Occipital lobe (tissue), 2 donors: ENCODE measurements around the gene IL1R1. TPM values are rescaled to one million over a fixed set of nuclear protein-coding genes. Genes with fewer than 3 reads are reported as not detected.

Experiments
- DNase-seq: peaks from one replicate; lab custom pipeline; 2025; lab: John Stamatoyannopoulos, UW
- total RNA-seq: library from RNA; depleted of rRNA; stranded (reverse); fragments of >200 nt; gene quantifications from one replicate; pipeline ENCODE4 v1.2.3, GENCODE V29; 2014

The IL1R1 gene
- total RNA-seq, 1 donor from 2014 or later, result 0.78 TPM

DNA sequence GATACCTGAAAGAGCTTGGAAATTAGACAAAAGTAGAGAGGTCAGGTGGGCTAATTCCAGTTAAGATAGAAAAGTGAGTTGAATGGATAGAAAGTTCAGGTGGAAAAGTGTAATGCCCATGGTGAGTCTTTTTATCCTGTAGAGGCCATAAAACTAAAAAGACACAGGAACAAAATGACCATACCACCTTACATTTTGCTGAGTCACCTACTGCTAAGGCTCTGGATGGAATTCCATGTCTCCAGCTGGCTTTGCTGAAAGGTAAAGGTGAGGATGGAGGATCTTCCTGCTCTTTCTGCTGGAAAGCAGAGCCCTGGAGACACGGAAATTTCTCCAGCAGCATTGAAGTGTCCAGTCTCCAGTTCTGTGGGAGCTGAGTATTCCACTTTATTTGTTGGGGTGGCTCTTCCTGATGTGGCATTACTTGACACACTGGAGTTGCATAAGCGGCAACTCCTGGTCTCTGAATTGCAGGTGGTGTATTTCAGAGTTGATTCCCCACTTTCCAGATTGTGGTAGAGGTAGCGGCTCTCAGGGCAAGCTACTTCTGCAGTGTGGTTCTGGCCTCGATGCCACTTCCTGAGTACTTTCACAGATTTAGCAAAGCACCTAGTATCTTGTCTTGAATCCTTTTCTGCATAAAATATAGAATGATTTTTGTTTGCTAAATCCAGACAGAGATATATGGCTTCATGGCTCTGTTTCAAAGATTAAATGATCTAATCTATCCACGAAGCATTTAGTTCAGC, 55.0 kb downstream of the IL1R1 start:
- DNase-seq, result no peak

DNA sequence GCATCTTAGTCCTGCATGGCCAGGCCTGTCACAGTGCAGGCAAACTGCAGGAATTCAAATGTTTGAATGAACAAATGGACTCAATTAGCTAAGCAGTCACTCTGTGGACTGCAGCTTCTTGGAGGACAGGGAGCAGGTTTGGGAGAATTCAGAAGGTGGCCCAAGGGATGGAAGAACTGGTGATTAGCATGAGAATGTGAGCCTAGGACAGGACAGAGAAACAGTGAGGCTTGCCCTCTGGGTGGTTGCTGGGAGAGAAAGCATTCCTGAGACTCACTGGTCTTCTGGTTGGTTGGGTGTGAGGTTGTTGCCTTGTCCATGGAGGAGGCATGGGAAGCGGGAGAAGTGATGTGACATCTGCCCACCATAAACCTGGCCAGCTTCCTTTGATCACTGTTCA, 58.0 kb downstream of the IL1R1 start:
- DNase-seq, result no peak

DNA sequence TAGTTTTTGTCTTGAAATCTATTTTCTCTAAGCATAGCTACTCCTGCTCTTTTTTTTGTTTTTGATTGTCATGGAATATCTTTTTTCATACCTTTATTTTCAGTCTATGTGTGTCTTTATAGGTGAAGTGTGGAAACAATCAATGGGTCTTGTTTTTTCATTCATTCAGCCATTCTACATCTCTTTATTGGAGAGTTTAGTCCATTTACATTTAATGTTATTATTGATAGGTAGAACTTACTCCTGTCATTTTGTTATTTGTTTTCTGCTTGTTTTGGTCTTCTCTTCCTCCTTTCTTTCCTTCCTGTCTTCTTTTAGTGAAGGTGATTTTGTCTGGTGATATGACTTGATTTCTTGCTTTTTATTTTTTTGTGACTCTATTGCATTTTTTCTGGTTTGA, 62.1 kb downstream of the IL1R1 start:
- no peak for DNase-seq

DNA sequence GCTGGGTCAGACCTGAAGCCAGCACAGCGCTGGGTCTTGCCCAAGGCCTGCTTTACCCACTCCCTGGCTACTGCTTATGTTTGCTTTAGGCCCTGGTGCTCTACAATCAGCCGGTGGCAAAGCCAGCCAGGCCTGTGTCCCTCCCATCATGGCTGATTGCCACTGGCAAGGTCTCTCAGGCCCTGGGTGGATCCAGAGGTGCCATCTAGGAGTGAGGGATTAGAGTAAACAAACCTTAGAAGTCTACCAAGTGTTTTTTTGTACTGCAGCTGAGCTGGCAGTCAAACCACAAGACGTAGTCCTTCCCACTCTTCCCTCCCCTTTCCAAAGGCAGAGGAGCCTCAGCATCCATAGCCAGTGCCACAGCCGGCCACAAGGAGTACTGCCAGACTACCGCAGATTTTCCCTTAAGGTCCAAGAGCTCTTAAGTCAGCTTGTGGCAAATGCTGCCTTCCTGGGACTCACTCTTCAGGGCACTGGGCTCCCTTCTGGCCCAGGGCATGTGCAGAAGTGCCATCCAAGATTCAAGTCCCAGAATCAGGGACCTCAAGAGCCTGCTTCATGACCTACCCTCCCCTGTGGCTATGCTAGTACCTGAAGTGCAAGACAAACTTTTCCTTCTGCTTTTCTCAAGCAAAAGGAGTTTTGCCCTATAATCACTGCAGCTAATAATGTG, 64.3 kb downstream of the IL1R1 start:
- no peak for DNase-seq

DNA sequence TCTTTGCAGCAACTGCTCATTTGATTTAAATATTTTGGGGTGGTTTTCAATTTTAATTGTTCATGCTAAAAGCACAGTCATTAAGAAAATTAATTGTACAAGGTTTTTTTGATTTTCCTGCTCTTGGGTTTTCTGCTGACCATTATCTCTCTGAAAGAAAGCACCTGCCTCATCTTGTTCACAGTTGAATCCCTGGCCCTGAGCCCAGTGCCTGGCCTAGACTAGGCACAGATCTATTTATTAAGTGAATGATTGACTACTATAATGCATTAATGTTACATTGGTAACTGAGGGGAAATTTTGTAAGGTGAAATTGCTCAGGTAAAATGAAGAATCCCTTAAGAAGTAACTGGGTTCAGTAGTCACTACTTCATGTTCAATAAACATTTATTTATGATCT, 66.2 kb downstream of the IL1R1 start:
- DNase-seq, result no peak

DNA sequence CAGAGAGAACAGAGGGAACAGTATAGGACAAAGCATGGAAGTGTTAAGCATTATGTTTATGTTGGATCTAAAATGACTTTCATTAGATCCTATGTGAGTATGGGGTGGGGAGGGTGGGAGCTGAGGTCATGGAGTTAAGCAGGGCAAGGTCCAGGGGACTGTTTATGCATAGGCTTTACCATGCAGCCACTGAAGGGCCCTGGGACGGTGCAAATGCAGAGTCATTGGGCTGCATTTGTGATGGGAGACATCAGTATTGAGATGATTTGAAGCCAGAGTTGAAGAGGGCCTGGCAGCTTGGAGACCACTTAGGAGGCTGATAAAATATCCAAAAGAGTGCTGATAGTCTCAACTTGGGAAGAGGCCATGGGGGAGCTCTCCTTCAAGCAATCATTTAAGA, 66.9 kb downstream of the IL1R1 start:
- no peak for DNase-seq

DNA sequence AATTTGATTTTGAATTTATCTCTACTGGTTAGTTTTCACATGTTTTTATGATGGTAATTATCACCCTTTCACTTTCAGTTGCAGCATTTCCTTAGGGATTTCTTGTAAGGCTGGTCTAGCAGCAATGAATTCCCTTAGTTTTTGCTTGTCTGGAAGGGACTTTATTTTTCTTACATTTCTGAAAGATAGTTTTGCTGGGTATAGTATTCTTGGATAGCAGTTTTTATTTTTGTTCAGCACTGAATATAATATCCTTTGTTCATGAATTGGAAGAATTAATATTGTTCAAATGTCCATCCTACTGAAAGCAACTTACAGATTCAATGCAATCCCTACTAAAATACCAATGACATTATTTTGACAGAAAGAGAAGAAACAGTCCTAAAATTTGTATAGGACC, 74.5 kb downstream of the IL1R1 start:
- no peak for DNase-seq

DNA sequence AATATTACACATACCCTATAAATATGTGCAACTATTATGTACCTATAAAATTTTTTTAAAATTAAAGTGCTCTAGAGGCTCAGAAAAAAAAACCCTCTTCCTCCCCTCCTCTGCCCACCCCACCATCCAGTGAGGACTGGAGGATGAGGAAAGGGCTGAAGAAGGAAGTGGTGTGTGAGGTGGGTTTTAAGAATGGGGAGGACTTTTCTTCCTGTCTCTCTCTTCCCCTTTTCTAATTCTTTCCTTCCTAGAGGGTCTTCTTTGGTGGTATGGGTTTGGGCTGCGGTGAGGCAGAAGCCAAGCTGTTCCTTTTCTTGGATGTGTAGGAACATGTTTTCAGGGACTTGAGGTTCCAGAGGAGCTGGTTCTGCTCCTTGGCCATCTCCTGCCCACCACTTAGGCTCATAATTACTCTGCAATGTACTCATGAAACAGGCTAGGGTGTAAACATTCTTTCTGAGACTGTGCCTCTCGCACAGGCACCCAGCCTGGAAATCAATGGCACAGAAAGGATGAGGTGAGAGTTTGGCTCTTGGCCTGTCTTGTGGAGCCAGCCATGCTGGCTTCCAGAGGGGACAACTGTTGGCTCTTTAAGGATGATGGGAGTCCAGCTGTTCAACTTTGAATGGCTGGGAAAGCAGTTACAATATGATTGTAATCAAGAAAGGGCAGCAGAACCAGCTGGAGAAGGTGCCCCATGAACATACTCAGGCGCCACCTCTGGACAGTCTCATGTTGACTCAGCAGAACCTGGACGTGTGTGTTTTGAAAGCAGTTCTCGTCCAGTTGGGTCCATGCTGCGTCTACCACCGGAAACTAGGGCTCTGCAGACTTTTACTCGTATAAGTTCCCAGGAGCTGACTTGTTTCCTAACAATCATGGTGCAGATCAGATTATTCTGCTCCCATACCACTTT, 82.5 kb downstream of the IL1R1 start:
- DNase-seq, result no peak

DNA sequence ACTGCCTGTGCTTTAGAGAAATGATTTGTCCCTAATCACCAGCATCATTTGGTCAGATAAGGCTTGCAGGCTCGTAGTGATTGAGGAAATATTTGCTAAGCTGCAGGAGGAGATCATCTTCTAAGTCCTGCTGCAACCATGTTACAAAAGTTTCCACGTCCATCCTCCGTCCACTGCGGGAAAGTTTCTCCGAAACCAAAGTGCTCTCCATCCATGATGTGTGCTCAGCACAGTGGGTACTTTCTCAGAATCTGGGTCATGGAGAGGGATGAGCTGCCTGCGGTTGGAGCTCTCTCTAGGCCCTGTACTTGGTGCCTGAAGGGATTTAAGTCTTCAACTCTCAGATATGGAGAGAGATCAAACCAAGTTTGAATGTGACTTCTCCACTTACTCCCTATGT, 83.6 kb downstream of the IL1R1 start:
- DNase-seq, result no peak

DNA sequence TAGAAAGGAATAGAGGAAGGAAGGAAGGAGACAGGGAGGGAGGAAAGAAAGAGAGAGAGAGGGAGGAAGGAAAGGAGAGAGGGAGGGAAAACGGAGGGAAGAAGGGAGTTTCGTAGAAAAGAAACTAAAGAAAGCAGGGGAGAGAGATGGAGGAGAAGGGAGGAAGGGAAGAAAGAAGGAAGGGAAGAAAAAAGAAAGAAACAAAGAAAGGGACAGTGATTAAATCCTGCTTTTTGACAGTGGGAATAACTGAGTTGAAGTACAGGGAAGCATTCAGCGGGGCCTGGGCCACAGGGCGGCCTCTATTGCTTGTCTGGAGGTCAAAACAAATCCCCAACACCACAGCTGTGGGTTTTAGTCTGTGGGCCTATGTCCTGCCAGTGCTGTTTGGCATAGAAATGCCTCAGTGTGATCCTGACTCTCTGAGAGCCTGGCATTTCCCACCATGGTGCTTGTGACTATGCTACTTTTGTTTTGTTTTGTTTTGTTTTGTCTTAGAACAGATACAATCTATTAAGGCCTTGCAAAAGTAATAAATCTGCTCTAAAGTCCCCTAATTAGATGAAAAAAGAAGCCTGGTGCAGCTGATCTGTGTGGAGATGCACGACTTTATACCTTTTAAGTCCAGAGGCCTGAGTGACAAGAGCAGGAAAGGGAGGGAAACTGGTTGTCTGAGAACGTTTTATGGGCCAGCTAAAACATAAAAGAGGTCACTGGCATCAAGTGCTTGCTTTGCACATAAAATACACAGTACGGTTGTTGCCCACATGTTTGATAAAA, 84.3 kb downstream of the IL1R1 start:
- no peak for DNase-seq

DNA sequence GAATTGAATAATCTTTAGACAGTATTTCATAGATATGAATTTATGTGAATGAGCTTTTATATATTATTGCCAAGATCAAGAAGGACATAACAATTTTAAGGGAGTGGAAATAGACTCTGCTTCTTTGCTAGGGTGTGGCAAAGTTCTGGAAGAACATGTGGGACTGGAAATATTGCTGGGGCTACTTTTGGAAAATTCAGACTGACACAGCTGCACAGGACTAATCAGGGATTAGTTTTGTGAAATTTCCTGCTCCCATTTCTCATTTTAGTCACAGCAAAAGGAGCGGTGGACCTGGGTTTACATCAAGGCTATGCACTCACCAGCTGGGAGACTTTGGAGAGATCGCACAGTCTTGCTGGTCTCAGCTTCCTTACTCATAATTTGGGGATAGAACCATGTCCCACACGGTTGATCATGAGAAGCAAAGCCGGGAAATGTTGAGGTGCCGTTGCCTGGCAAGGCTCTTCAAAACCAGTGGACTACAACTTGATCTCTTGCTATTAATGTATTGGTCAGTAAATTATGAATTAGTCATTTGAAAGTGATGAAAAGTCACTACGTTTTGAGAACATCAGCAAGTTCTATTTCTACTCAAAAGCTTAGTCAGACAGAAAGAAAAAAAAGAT, 86.7 kb downstream of the IL1R1 start:
- DNase-seq, result no peak

Other genes starting within 250 kb of the IL1R1 start
- gene IL1R2, start 150.8 kb upstream of the IL1R1 start, total RNA-seq, result not detected
- 0.47 TPM for gene IL1RL2, start 44.3 kb downstream of the IL1R1 start, total RNA-seq
- not detected for gene IL1RL1, start 168.8 kb downstream of the IL1R1 start, total RNA-seq
- gene IL18R1, start 213.1 kb downstream of the IL1R1 start, total RNA-seq, result under 0.01 TPM